ACC112 (cell line): ENCODE results near the gene DMTF1.
"Not testable (repeated sequence)": the region's sequence is repeated elsewhere in the genome, so short reads cannot be mapped to it uniquely, and the experiment has no call there.

Experiments
- H2AFZ ChIP-seq: fragments of 200-600 bp; sonication (generic); one replicate; pipeline ENCODE4 v1.6.0; 2017; ENCODE audit warnings: antibody characterized with exemption, low read length; ENCODE audit not compliant: unreplicated experiment
- H3K27ac ChIP-seq: fragments of 200-600 bp; sonication (generic); 2 replicates; pipeline ENCODE4 v1.5.1; 2014; ENCODE audit warnings: low read depth, mild to moderate bottlenecking, antibody characterized with exemption, low read length, moderate library complexity
- H3K27me3 ChIP-seq: fragments of 200-600 bp; sonication (generic); 2 replicates; pipeline ENCODE4 v1.6.1; 2014; ENCODE audit warnings: mild to moderate bottlenecking, antibody characterized with exemption, low read length, moderate library complexity, mixed read lengths; ENCODE audit not compliant: insufficient read depth
- H3K36me3 ChIP-seq: fragments of 200-600 bp; sonication (generic); 2 replicates; pipeline ENCODE4 v1.6.1; 2016; ENCODE audit warnings: mild to moderate bottlenecking, antibody characterized with exemption, low read length, moderate library complexity, mixed read lengths; ENCODE audit not compliant: insufficient read depth
- H3K4me1 ChIP-seq: fragments of 200-600 bp; sonication (generic); one replicate; pipeline ENCODE4 v1.6.1; 2016; ENCODE audit warnings: low read length, mixed read lengths; ENCODE audit not compliant: insufficient read depth, unreplicated experiment, control insufficient read depth
- H3K4me3 ChIP-seq: fragments of 200-600 bp; sonication (generic); 2 replicates; pipeline ENCODE4 v1.5.1; 2014; ENCODE audit warnings: mild to moderate bottlenecking, low read depth, low read length
- H3K79me2 ChIP-seq: fragments of 200-600 bp; sonication (generic); one replicate; pipeline ENCODE4 v1.6.0; 2016; ENCODE audit warnings: low read length; ENCODE audit not compliant: control insufficient read depth, unreplicated experiment, insufficient read depth

Gene DMTF1

GRCh38 chr7:87192784-87193487, 40.7 kb downstream of the DMTF1 start:
- H2AFZ ChIP-seq: no peak overlapping the region
- no peak overlapping the region for H3K27ac ChIP-seq
- no peaks in the 10 kb centered on the region for H3K27me3 ChIP-seq
- no peaks in the 10 kb centered on the region for H3K4me1 ChIP-seq
- no peak overlapping the region for H3K4me3 ChIP-seq
- peaks cover 6% of the 10 kb centered on the region for H3K79me2 ChIP-seq
- peaks cover 88% of the 10 kb centered on the region for H3K36me3 ChIP-seq

GRCh38 chr7:87193912-87194311, 41.7 kb downstream of the DMTF1 start:
- Histone ChIP-seq H3K4me1 (no peaks in the 10 kb centered on the region), H3K36me3 (peaks cover 90% of the 10 kb centered on the region), H3K4me3 (no peak overlapping the region), H3K27me3 (no peaks in the 10 kb centered on the region), H3K79me2 (peaks cover 10% of the 10 kb centered on the region), H3K27ac (no peak overlapping the region), H2AFZ (no peak overlapping the region)

GRCh38 chr7:87199241-87199640, 47.0 kb downstream of the DMTF1 start:
- Histone ChIP-seq H3K27me3 (no peaks in the 10 kb centered on the region), H2AFZ (no peak overlapping the region), H3K4me1 (no peaks in the 10 kb centered on the region), H3K4me3 (no peak overlapping the region), H3K36me3 (peaks cover 73% of the 10 kb centered on the region), H3K27ac (no peak overlapping the region), H3K79me2 (peaks cover 27% of the 10 kb centered on the region)

GRCh38 chr7:87199700-87200450, 47.6 kb downstream of the DMTF1 start:
- Histone ChIP-seq H3K4me3 (no peak overlapping the region), H3K36me3 (peaks cover 70% of the 10 kb centered on the region), H3K4me1 (no peaks in the 10 kb centered on the region), H2AFZ (no peak overlapping the region), H3K27ac (no peak overlapping the region), H3K27me3 (no peaks in the 10 kb centered on the region), H3K79me2 (peaks cover 31% of the 10 kb centered on the region)

GRCh38 chr7:87202208-87202607, 50.0 kb downstream of the DMTF1 start:
- H3K27ac ChIP-seq: no peak overlapping the region
- no peaks in the 10 kb centered on the region for H3K27me3 ChIP-seq
- H3K79me2 ChIP-seq: peaks cover 44% of the 10 kb centered on the region
- H3K4me1 ChIP-seq: no peaks in the 10 kb centered on the region
- H2AFZ ChIP-seq: no peak overlapping the region
- peaks cover 58% of the 10 kb centered on the region for H3K36me3 ChIP-seq
- no peak overlapping the region for H3K4me3 ChIP-seq

- Histone ChIP-seq H2AFZ (no peak overlapping the region), H3K27ac (no peak overlapping the region), H3K4me1 (no peaks in the 10 kb centered on the region), H3K4me3 (no peak overlapping the region), H3K27me3 (no peaks in the 10 kb centered on the region), H3K36me3 (peaks cover 56% of the 10 kb centered on the region), H3K79me2 (peaks cover 44% of the 10 kb centered on the region)
Measured at GRCh38 chr7:87202705-87203104, 50.5 kb downstream of the DMTF1 start.

- H3K4me3 ChIP-seq, H3K27me3 ChIP-seq, H3K4me1 ChIP-seq, H2AFZ ChIP-seq, H3K27ac ChIP-seq: not testable (repeated sequence)
- Histone ChIP-seq H3K79me2 (peaks cover 40% of the 10 kb centered on the region), H3K36me3 (peaks cover 44% of the 10 kb centered on the region)
Measured at GRCh38 chr7:87203929-87204328, 51.7 kb downstream of the DMTF1 start.

GRCh38 chr7:87204933-87205332, 52.7 kb downstream of the DMTF1 start:
- peaks cover 30% of the 10 kb centered on the region for H3K79me2 ChIP-seq
- H3K27ac ChIP-seq: no peak overlapping the region
- no peaks in the 10 kb centered on the region for H3K4me1 ChIP-seq
- H3K4me3 ChIP-seq: no peak overlapping the region
- H2AFZ ChIP-seq: no peak overlapping the region
- H3K27me3 ChIP-seq: no peaks in the 10 kb centered on the region
- H3K36me3 ChIP-seq: peaks cover 37% of the 10 kb centered on the region

GRCh38 chr7:87205701-87206100, 53.4 kb downstream of the DMTF1 start:
- H3K4me1 ChIP-seq, H3K27ac ChIP-seq, H3K27me3 ChIP-seq, H2AFZ ChIP-seq, H3K4me3 ChIP-seq: not testable (repeated sequence)
- H3K79me2 ChIP-seq: peaks cover 32% of the 10 kb centered on the region
- H3K36me3 ChIP-seq: peaks cover 33% of the 10 kb centered on the region

GRCh38 chr7:87206361-87206760, 54.1 kb downstream of the DMTF1 start:
- Histone ChIP-seq H3K4me3 (no peak overlapping the region), H3K27me3 (no peaks in the 10 kb centered on the region), H3K4me1 (no peaks in the 10 kb centered on the region), H3K27ac (no peak overlapping the region), H3K79me2 (peaks cover 39% of the 10 kb centered on the region), H2AFZ (no peak overlapping the region), H3K36me3 (peaks cover 30% of the 10 kb centered on the region; the same call in 1 of the 2 replicates)
